GM12801 (cell line): ENCODE data around the gene RSBN1.

Source experiments
- CTCF ChIP-seq: IDR thresholded peaks from one replicate; pipeline ENCODE4 v1.5.1; 2011; ENCODE audit warnings: control low read depth; ENCODE audit not compliant: insufficient read length; ENCODE audit errors: extremely low read depth

RSBN1 gene

GRCh38 chr1:113802367-113803007 is 9.8 kb downstream of the RSBN1 start:
- TF ChIP-seq CTCF, result no peak

GRCh38 chr1:113800487-113800886 is 11.8 kb downstream of the RSBN1 start:
- TF ChIP-seq CTCF, result no peak

GRCh38 chr1:113797472-113797871 is 14.8 kb downstream of the RSBN1 start:
- TF ChIP-seq CTCF, result no peak

GRCh38 chr1:113793878-113794834 is 18.1 kb downstream of the RSBN1 start:
- TF ChIP-seq CTCF, result no peak

- TF ChIP-seq CTCF, result no peak
Observed at GRCh38 chr1:113792986-113793385, 19.3 kb downstream of the RSBN1 start.

- no peak for TF ChIP-seq CTCF
Observed at GRCh38 chr1:113792471-113792870, 19.8 kb downstream of the RSBN1 start.

- no peak for TF ChIP-seq CTCF
Observed at GRCh38 chr1:113788802-113789201, 23.5 kb downstream of the RSBN1 start.
